ENCODE data around the gene KCNE1.

The KCNE1 gene

GRCh38 chr21:34552360-34553098, 40.5 kb upstream of the KCNE1 start:
- Histone ChIP-seq H3K9ac (ENCODE audit: low read depth in 1 of 2, low read length in 2 of 2) (peak overlapping the region; percentile 43 to 47), H3K27ac (ENCODE audit: low read depth in 2 of 2, low read length in 2 of 2) (peak overlapping the region; percentile 82 to 86), H3K27me3 (ENCODE audit: control insufficient read depth in 2 of 2, insufficient read depth in 2 of 2, low read length in 2 of 2) (no peaks in the 10 kb centered on the region), H3K9me3 (ENCODE audit: control insufficient read depth in 2 of 2, low read length in 2 of 2) (peaks cover 0 to 2% of the 10 kb centered on the region in 2 donors), H3K4me1 (ENCODE audit: control insufficient read depth in 2 of 2, insufficient read depth in 2 of 2, low read length in 2 of 2) (peaks cover 3 to 23% of the 10 kb centered on the region in 2 donors), H3K4me3 (ENCODE audit: low read length in 2 of 2) (peak overlapping the region; percentile 39 to 61), H3K36me3 (ENCODE audit: control insufficient read depth in 2 of 2, insufficient read depth in 2 of 2, low read length in 2 of 2) (no peaks in the 10 kb centered on the region)

- Histone ChIP-seq H3K27me3 (ENCODE audit: control insufficient read depth in 2 of 2, insufficient read depth in 2 of 2, low read length in 2 of 2) (no peaks in the 10 kb centered on the region), H3K9ac (ENCODE audit: low read depth in 1 of 2, low read length in 2 of 2) (no peak overlapping the region), H3K4me1 (ENCODE audit: control insufficient read depth in 2 of 2, insufficient read depth in 2 of 2, low read length in 2 of 2) (peaks cover 9 to 34% of the 10 kb centered on the region in 2 donors), H3K9me3 (ENCODE audit: control insufficient read depth in 2 of 2, low read length in 2 of 2) (peaks cover 0 to 2% of the 10 kb centered on the region in 2 donors), H3K36me3 (ENCODE audit: control insufficient read depth in 2 of 2, insufficient read depth in 2 of 2, low read length in 2 of 2) (no peaks in the 10 kb centered on the region), H3K4me3 (ENCODE audit: low read length in 2 of 2) (no peak overlapping the region), H3K27ac (ENCODE audit: low read depth in 2 of 2, low read length in 2 of 2) (no peak overlapping the region)
Observed at GRCh38 chr21:34550182-34550799, 38.3 kb upstream of the KCNE1 start.

DNA sequence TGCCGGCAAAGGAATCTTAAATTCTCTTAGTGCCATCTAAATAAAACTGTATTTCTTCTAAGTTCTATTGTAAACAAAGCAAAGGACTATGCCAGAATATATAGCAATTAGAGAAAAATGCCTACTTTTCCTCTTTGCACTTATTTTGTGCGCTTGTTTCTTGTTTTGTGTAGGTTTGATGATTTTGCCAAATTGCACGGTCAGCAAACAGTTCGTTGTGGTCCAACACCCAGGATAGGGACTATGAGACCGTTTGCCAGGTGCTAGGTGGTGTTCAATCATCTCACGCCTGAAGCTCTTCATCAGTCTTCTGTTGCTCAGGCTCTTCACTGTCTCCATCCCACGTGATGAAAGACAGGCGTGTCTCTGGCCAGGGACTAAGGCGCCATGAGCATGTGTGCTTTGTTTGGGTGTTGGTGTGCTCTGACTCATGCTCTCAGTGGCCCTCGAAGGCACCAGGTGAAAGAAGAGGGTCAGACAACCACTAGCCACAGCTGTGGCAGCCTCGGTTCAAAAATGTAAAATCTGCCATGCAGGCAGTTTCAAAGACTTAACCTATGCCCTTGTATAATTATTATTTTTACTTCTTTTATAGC, 36.9 kb upstream of the KCNE1 start:
- no peak overlapping the region for H3K4me3 ChIP-seq (ENCODE audit: low read length in 2 of 2)
- no peaks in the 10 kb centered on the region for H3K27me3 ChIP-seq (ENCODE audit: control insufficient read depth in 2 of 2, insufficient read depth in 2 of 2, low read length in 2 of 2)
- H3K27ac ChIP-seq (ENCODE audit: low read depth in 2 of 2, low read length in 2 of 2), result no peak overlapping the region
- H3K4me1 ChIP-seq (ENCODE audit: control insufficient read depth in 2 of 2, insufficient read depth in 2 of 2, low read length in 2 of 2), result peaks cover 20 to 46% of the 10 kb centered on the region in 2 donors
- no peaks in the 10 kb centered on the region for H3K36me3 ChIP-seq (ENCODE audit: control insufficient read depth in 2 of 2, insufficient read depth in 2 of 2, low read length in 2 of 2)
- H3K9ac ChIP-seq (ENCODE audit: low read depth in 1 of 2, low read length in 2 of 2), result no peak overlapping the region
- H3K9me3 ChIP-seq (ENCODE audit: control insufficient read depth in 2 of 2, low read length in 2 of 2), result no peaks in the 10 kb centered on the region

DNA sequence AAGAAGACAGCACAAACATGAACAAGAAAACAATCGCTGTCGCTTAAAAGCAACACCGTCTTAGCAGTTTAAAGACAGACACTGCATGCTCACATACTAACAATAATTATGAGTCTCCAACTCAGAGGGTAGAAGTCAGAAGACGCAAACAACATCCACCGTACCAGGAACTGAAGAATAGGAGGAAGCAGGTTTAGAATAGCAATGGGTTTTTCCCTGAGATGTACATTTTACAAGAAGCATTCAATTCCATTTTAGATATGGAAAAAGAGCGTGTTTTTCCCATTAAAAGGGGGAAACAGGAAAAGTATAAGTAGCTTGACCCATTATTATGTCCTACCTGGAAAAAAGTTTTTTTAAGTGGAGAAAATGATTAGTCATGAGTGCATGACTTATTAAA, 34.5 kb upstream of the KCNE1 start:
- no peaks in the 10 kb centered on the region for H3K36me3 ChIP-seq (ENCODE audit: control insufficient read depth in 2 of 2, insufficient read depth in 2 of 2, low read length in 2 of 2)
- H3K9me3 ChIP-seq (ENCODE audit: control insufficient read depth in 2 of 2, low read length in 2 of 2), result no peaks in the 10 kb centered on the region
- peak overlapping the region in 1 of 2 donors; percentile 17 for H3K27ac ChIP-seq (ENCODE audit: low read depth in 2 of 2, low read length in 2 of 2)
- peaks cover 20 to 45% of the 10 kb centered on the region in 2 donors for H3K4me1 ChIP-seq (ENCODE audit: control insufficient read depth in 2 of 2, insufficient read depth in 2 of 2, low read length in 2 of 2)
- no peak overlapping the region for H3K9ac ChIP-seq (ENCODE audit: low read depth in 1 of 2, low read length in 2 of 2)
- H3K4me3 ChIP-seq (ENCODE audit: low read length in 2 of 2), result no peak overlapping the region
- no peaks in the 10 kb centered on the region for H3K27me3 ChIP-seq (ENCODE audit: control insufficient read depth in 2 of 2, insufficient read depth in 2 of 2, low read length in 2 of 2)

DNA sequence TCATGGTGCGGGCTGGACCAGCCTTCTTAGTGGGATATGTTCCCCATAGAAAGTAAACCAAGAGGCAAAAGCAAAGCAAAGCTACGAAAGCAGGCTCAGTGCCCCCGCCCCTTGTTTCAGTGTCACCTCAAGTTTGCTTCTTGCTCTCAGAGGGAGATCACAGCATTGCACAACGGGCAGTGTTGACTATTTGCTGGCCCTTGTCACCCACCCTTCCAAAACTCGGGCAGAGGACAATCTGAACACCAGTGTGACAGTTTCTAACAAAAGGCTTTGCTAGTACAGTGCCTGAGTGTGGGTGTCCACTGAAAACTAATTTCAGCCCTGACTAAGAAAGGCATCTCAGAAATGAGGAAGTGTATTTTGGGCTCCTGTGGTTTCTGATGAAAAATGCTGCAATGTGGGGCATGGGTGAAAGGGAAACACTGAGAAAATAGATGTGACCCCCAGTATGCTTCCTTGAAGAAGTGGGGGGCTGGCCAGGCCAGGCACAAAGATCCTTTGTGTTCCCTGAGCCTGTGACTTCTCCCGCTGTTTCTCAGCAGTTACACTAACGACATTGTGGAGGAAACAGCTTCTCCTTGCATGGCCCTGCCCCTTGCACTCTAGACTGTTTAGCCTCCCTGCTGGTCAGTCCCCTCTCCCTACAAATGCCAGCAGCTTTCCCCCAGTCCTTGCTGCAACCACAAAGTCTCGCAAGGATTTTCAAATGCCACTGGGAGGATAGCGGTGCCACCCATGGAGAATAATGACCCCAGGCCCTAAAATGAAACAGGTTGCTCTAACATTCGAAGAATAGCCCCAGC, 33.3 kb upstream of the KCNE1 start:
- Histone ChIP-seq H3K27ac (ENCODE audit: low read depth in 2 of 2, low read length in 2 of 2) (peak overlapping the region; percentile 85 to 93), H3K9me3 (ENCODE audit: control insufficient read depth in 2 of 2, low read length in 2 of 2) (no peaks in the 10 kb centered on the region), H3K4me3 (ENCODE audit: low read length in 2 of 2) (peak overlapping the region; percentile 10 to 26), H3K27me3 (ENCODE audit: control insufficient read depth in 2 of 2, insufficient read depth in 2 of 2, low read length in 2 of 2) (no peaks in the 10 kb centered on the region), H3K4me1 (ENCODE audit: control insufficient read depth in 2 of 2, insufficient read depth in 2 of 2, low read length in 2 of 2) (peaks cover 20 to 45% of the 10 kb centered on the region in 2 donors), H3K36me3 (ENCODE audit: control insufficient read depth in 2 of 2, insufficient read depth in 2 of 2, low read length in 2 of 2) (no peaks in the 10 kb centered on the region), H3K9ac (ENCODE audit: low read depth in 1 of 2, low read length in 2 of 2) (peak overlapping the region; percentile 43 to 50)

GRCh38 chr21:34544032-34544496, 32.1 kb upstream of the KCNE1 start:
- peaks cover 20 to 45% of the 10 kb centered on the region in 2 donors for H3K4me1 ChIP-seq (ENCODE audit: control insufficient read depth in 2 of 2, insufficient read depth in 2 of 2, low read length in 2 of 2)
- peak overlapping the region; percentile 85 to 93 for H3K27ac ChIP-seq (ENCODE audit: low read depth in 2 of 2, low read length in 2 of 2)

GRCh38 chr21:34543017-34543416, 31.0 kb upstream of the KCNE1 start:
- no peaks in the 10 kb centered on the region for H3K27me3 ChIP-seq (ENCODE audit: control insufficient read depth in 2 of 2, insufficient read depth in 2 of 2, low read length in 2 of 2)
- H3K9ac ChIP-seq (ENCODE audit: low read depth in 1 of 2, low read length in 2 of 2), result no peak overlapping the region
- H3K4me1 ChIP-seq (ENCODE audit: control insufficient read depth in 2 of 2, insufficient read depth in 2 of 2, low read length in 2 of 2), result peaks cover 20 to 42% of the 10 kb centered on the region in 2 donors
- peak overlapping the region in 1 of 2 donors; percentile 14 for H3K4me3 ChIP-seq (ENCODE audit: low read length in 2 of 2)
- H3K36me3 ChIP-seq (ENCODE audit: control insufficient read depth in 2 of 2, insufficient read depth in 2 of 2, low read length in 2 of 2), result no peaks in the 10 kb centered on the region
- peak overlapping the region; percentile 85 to 93 for H3K27ac ChIP-seq (ENCODE audit: low read depth in 2 of 2, low read length in 2 of 2)
- no peaks in the 10 kb centered on the region for H3K9me3 ChIP-seq (ENCODE audit: control insufficient read depth in 2 of 2, low read length in 2 of 2)

More at GRCh38 chr21:34544032-34544496, 32.1 kb upstream of the KCNE1 start:
- peak overlapping the region in 1 of 2 donors; percentile 9 for H3K4me3 ChIP-seq (ENCODE audit: low read length in 2 of 2)
- H3K27me3 ChIP-seq (ENCODE audit: control insufficient read depth in 2 of 2, insufficient read depth in 2 of 2, low read length in 2 of 2), result no peaks in the 10 kb centered on the region
- peak overlapping the region in 1 of 2 donors; percentile 18 for H3K9ac ChIP-seq (ENCODE audit: low read depth in 1 of 2, low read length in 2 of 2)
- H3K36me3 ChIP-seq (ENCODE audit: control insufficient read depth in 2 of 2, insufficient read depth in 2 of 2, low read length in 2 of 2), result no peaks in the 10 kb centered on the region
- H3K9me3 ChIP-seq (ENCODE audit: control insufficient read depth in 2 of 2, low read length in 2 of 2), result no peaks in the 10 kb centered on the region

GRCh38 chr21:34540206-34540605, 28.2 kb upstream of the KCNE1 start:
- Histone ChIP-seq H3K27me3 (ENCODE audit: control insufficient read depth in 2 of 2, insufficient read depth in 2 of 2, low read length in 2 of 2) (no peaks in the 10 kb centered on the region), H3K4me3 (ENCODE audit: low read length in 2 of 2) (no peak overlapping the region), H3K27ac (ENCODE audit: low read depth in 2 of 2, low read length in 2 of 2) (no peak overlapping the region), H3K36me3 (ENCODE audit: control insufficient read depth in 2 of 2, insufficient read depth in 2 of 2, low read length in 2 of 2) (no peaks in the 10 kb centered on the region), H3K4me1 (ENCODE audit: control insufficient read depth in 2 of 2, insufficient read depth in 2 of 2, low read length in 2 of 2) (peaks cover 14 to 29% of the 10 kb centered on the region in 2 donors), H3K9ac (ENCODE audit: low read depth in 1 of 2, low read length in 2 of 2) (no peak overlapping the region), H3K9me3 (ENCODE audit: control insufficient read depth in 2 of 2, low read length in 2 of 2) (no peaks in the 10 kb centered on the region)

DNA sequence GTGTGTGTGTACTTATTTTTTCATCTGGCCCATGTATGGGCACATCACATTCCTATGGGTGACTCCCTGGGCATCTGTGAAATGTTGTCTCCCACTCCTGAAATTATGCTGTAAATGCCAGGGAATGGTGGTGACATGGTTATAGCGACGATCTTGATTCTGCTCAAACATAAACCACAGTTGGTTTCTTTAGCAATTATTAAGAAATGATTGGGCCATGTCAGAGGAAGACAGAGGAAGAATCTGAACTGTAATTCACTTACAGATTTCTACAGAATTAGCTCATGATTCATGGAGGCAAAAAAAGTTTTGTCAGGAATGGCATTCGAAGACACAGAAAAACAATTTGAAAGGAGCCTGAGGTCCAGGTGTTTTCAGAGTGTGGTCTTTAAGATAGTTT, 25.8 kb upstream of the KCNE1 start:
- Histone ChIP-seq H3K36me3 (ENCODE audit: control insufficient read depth in 2 of 2, insufficient read depth in 2 of 2, low read length in 2 of 2) (no peaks in the 10 kb centered on the region), H3K4me3 (ENCODE audit: low read length in 2 of 2) (no peak overlapping the region), H3K27me3 (ENCODE audit: control insufficient read depth in 2 of 2, insufficient read depth in 2 of 2, low read length in 2 of 2) (no peaks in the 10 kb centered on the region), H3K9me3 (ENCODE audit: control insufficient read depth in 2 of 2, low read length in 2 of 2) (no peaks in the 10 kb centered on the region), H3K9ac (ENCODE audit: low read depth in 1 of 2, low read length in 2 of 2) (no peak overlapping the region), H3K27ac (ENCODE audit: low read depth in 2 of 2, low read length in 2 of 2) (no peak overlapping the region), H3K4me1 (ENCODE audit: control insufficient read depth in 2 of 2, insufficient read depth in 2 of 2, low read length in 2 of 2) (peaks cover 0 to 9% of the 10 kb centered on the region in 2 donors)

All from mucosa of rectum (tissue), 2 donors.